Activated CD4-positive, alpha-beta T cell treated with anti-CD3 and anti-CD28 coated beads for 36 hours (primary cell): ENCODE data around the gene CISTR. TPM values are rescaled to one million over a fixed set of nuclear protein-coding genes. Genes with fewer than 3 reads are reported as not detected.
"Not testable (repeated sequence)": the region's sequence is repeated elsewhere in the genome, so short reads cannot be mapped to it uniquely, and the experiment has no call there.

Source experiments
- ATAC-seq: fragments of 200-7000 bp; cut with Tn5 transposase; one replicate; pipeline ENCODE4 v1.10.0; 2021; ENCODE audit warnings: mild to moderate bottlenecking, moderate library complexity
- CTCF ChIA-PET: fragments of 350-600 bp; sonication (Branson Sonifier 250); formaldehyde crosslinking; loops from one replicate; lab custom pipeline; 2021; ENCODE audit warnings: antibody characterized with exemption; lab: Charles Lee
- POLR2A ChIA-PET: fragments of 350-600 bp; sonication (Branson Sonifier 250); formaldehyde crosslinking; loops from one replicate; lab custom pipeline; 2021; ENCODE audit warnings: antibody characterized with exemption, inconsistent platforms; lab: Charles Lee
- DNase-seq: peaks from one replicate; pipeline ENCODE4 v3.0.0-alpha.2; 2020
- H3K27ac Mint-ChIP-seq: one replicate; pipeline ENCODE4 v1.8.0; 2021; ENCODE audit warnings: mixed read lengths
- H3K27me3 Mint-ChIP-seq: one replicate; pipeline ENCODE4 v1.8.0; 2021; ENCODE audit warnings: mixed read lengths
- H3K36me3 Mint-ChIP-seq: one replicate; pipeline ENCODE4 v1.8.0; 2021; ENCODE audit warnings: low read depth, mixed read lengths
- H3K4me1 Mint-ChIP-seq: one replicate; pipeline ENCODE4 v1.8.0; 2021; ENCODE audit warnings: mixed read lengths
- H3K4me3 Mint-ChIP-seq: one replicate; pipeline ENCODE4 v1.8.0; 2021; ENCODE audit warnings: mild to moderate bottlenecking, moderate library complexity, mixed read lengths
- H3K9me3 Mint-ChIP-seq: one replicate; pipeline ENCODE4 v1.8.0; 2021; ENCODE audit warnings: low read depth, mixed read lengths
- intact Hi-C, 2 experiments: fragments of 100-400 bp; cut with DNase I in 1 of 2; cut with micrococcal nuclease in 1 of 2; formaldehyde crosslinking; loops; one replicate each; pipeline versions ENCODE4 v1.14.2 to v1.15.1; 2022 to 2024; cut with DNase I, micrococcal nuclease
- total RNA-seq, 2 experiments: library from RNA; stranded (reverse); gene quantifications; one replicate each; pipeline ENCODE4 v1.2.3, GENCODE V29; 2021

The CISTR gene
- total RNA-seq, 2 experiments from 2014 or later, result not detected

- POLR2A ChIA-PET, result no interaction called here
- Mint-ChIP-seq H3K27me3 (no peaks in the 10 kb centered on the region), H3K36me3 (peaks cover 4% of the 10 kb centered on the region), H3K9me3 (no peaks in the 10 kb centered on the region), H3K4me3 (no peak overlapping the region), H3K27ac (no peak overlapping the region), H3K4me1 (peaks cover 3% of the 10 kb centered on the region)
- no peak for ATAC-seq
- CTCF ChIA-PET, result interaction anchor here (1.1 to 1.7 kb wide), 4 partner anchors 8 to 27 kb away, joined by 3 to 6 read pairs (median 4); partner anchors contain the start of gene CALCOCO1
- DNase-seq, result no peak
- intact Hi-C loops, result no loop called here
Observed at GRCh38 chr12:53719649-53720048, 32.1 kb downstream of the CISTR start.

DNA sequence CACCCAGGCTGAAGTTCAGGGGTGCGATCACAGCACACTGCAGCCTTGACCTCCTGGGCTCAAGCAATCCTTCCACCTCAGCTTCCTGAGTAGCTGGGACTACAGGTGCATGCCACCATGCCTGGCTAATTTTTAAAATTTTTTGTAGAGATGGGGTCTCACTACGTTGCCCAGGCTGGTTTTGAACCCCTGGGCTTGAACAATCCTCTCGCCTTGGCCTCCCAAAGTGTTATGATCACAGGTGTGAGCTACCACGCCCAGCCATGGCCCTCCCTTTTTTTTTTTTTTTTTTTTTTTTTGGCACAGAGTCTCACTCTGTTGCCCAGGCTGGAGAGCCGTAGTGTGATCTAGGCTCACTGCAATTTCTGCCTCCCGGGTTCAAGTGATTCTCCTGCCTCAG is 33.2 kb downstream of the CISTR start:
- POLR2A ChIA-PET, DNase-seq, H3K27me3 Mint-ChIP-seq, H3K27ac Mint-ChIP-seq, H3K36me3 Mint-ChIP-seq, ATAC-seq, H3K4me3 Mint-ChIP-seq, H3K4me1 Mint-ChIP-seq, H3K9me3 Mint-ChIP-seq, intact Hi-C loops: not testable (repeated sequence)
- CTCF ChIA-PET, result interaction anchor here (1.7 kb wide), 2 partner anchors 16 to 27 kb away, joined by 5 to 6 read pairs; no protein-coding TSS in a partner anchor

GRCh38 chr12:53717319-53717718 is 34.5 kb downstream of the CISTR start:
- H3K27ac Mint-ChIP-seq, result no peak overlapping the region
- no peak overlapping the region for H3K4me3 Mint-ChIP-seq
- H3K4me1 Mint-ChIP-seq, result no peaks in the 10 kb centered on the region
- H3K27me3 Mint-ChIP-seq, result no peaks in the 10 kb centered on the region
- DNase-seq (no peak), ATAC-seq (no peak)
- H3K9me3 Mint-ChIP-seq, result no peaks in the 10 kb centered on the region
- H3K36me3 Mint-ChIP-seq, result peaks cover 4% of the 10 kb centered on the region
- ChIA-PET POLR2A (interaction anchor here (0.6 kb wide), 1 partner anchor 44 kb away, joined by 4 read pairs; no protein-coding TSS in a partner anchor), CTCF (interaction anchor here (0.6 to 2.7 kb wide), 5 partner anchors 15 to 79 kb away, joined by 3 to 12 read pairs (median 7); no protein-coding TSS in a partner anchor)
- intact Hi-C loops, result no loop called here

GRCh38 chr12:53714004-53714403 is 37.8 kb downstream of the CISTR start:
- Mint-ChIP-seq H3K9me3 (no peaks in the 10 kb centered on the region), H3K4me1 (no peaks in the 10 kb centered on the region), H3K4me3 (no peak overlapping the region), H3K27ac (no peak overlapping the region), H3K36me3 (peaks cover 2% of the 10 kb centered on the region), H3K27me3 (no peaks in the 10 kb centered on the region)
- intact Hi-C loops, result no loop called here
- ATAC-seq, result no peak
- DNase-seq, result no peak
- POLR2A ChIA-PET, result no interaction called here
- CTCF ChIA-PET, result interaction anchor here (0.9 to 1.8 kb wide), 4 partner anchors 12 to 43 kb away, joined by 4 to 14 read pairs (median 6); no protein-coding TSS in a partner anchor

DNA sequence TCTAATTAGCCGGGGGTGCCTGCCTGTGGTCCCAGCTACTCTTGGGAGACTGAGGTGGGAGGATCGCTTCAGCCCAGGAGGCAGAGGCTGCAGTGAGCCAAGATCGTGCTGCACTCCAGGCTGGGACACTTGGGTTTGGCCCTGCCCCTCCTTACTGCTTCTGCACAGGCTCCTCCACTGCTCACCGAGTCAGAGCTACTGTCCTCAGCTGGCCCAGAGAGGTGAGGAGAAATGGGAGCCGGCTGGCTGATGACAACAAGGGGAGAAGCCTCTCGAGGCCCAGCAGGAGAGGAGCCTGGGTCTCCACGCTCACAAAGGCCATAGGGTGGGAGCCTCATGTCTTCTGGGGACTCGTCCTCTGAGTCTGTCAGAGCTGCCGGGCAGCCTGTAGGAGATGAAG is 38.3 kb downstream of the CISTR start:
- Mint-ChIP-seq H3K36me3 (peaks cover 2% of the 10 kb centered on the region), H3K9me3 (no peaks in the 10 kb centered on the region), H3K27me3 (no peaks in the 10 kb centered on the region), H3K27ac (no peak overlapping the region), H3K4me1 (no peaks in the 10 kb centered on the region), H3K4me3 (no peak overlapping the region)
- CTCF ChIA-PET, result interaction anchor here (0.6 to 1.8 kb wide), 4 partner anchors 11 to 197 kb away, joined by 3 to 14 read pairs (median 5); no protein-coding TSS in a partner anchor
- POLR2A ChIA-PET, result no interaction called here
- intact Hi-C loops, result no loop called here
- no peak for ATAC-seq
- no peak for DNase-seq

DNA sequence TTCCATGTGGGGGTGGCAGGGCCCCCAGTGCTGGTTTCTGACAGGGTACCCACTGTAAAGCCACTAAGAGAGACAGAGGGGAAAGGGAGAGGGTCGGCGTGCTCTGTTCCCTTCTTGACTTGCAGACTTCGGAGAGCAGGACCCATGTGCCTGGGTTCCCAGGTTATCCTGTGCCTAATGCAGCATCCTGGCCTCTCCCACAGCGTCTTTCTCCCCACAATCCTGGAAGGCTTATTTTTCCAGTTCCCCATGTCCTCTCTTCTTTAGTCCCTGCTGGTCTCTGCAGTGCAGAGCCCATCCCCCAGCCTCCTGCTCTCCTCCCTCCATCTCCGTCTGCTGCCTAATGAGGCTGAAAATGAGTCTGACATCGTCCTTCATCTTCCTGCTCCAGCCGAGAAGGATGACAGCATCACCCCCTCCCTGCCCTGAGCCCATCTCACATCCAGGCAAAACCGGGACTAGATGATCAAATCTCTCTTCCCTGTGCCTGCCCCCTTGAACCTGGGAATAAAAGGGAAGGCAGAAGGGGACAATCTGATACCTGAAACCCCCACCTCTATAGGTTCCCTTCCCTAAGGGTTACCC is 39.6 kb downstream of the CISTR start:
- ATAC-seq, result no peak
- ChIA-PET CTCF (no interaction called here), POLR2A (no interaction called here)
- H3K4me3 Mint-ChIP-seq, result no peak overlapping the region
- H3K27me3 Mint-ChIP-seq, result peaks cover 6% of the 10 kb centered on the region
- no peaks in the 10 kb centered on the region for H3K4me1 Mint-ChIP-seq
- intact Hi-C loops, result no loop called here
- no peak overlapping the region for H3K27ac Mint-ChIP-seq
- DNase-seq, result no peak
- H3K9me3 Mint-ChIP-seq, result no peaks in the 10 kb centered on the region
- no peaks in the 10 kb centered on the region for H3K36me3 Mint-ChIP-seq

DNA sequence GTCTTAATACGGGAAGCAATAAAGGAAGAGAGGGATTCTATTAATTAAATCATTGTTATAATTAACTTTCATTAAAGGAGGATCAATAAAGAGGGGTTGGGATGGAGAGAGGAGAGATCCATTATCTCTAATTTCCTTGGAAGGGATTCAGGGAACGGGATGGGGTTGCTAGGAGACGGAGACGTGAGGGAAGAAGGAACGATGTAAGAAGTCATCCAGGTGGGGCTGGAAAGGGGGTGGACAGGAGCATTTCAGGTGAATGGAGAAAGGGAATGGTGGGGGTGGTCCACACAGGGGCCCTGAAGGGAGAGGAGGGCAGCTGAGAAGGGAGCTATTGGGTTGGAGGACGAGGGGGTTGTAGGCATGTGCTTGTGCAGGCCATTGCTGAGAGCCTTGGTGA is 41.7 kb downstream of the CISTR start:
- Mint-ChIP-seq H3K4me3 (no peak overlapping the region), H3K9me3 (no peaks in the 10 kb centered on the region), H3K36me3 (no peaks in the 10 kb centered on the region), H3K27ac (no peak overlapping the region), H3K4me1 (no peaks in the 10 kb centered on the region), H3K27me3 (peaks cover 14% of the 10 kb centered on the region)
- ChIA-PET POLR2A (no interaction called here), CTCF (interaction anchor here (0.7 to 4.6 kb wide), 3 partner anchors 33 to 162 kb away, joined by 3 to 27 read pairs (median 10); no protein-coding TSS in a partner anchor)
- DNase-seq (no peak), ATAC-seq (no peak)
- intact Hi-C loops, result no loop called here

DNA sequence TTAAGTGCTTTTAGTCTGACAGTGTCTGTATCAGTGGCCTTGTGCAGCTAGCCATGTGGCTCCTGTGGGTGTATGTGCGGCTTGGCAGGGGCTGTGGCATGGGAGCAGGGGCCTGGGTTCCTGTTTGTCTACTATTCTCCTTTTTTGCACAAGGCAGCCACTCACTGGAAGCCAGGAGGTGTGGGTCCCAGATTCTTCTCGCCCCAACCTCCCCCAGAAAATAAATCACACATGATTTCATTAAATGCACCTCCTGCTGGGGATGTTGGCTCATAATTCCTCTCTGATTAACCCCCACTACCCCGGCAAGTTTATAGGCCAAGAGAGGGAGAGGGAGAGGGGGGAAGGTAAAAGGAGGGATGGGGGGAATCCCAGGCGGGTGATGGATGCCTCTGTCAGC is 42.1 kb downstream of the CISTR start:
- H3K4me3 Mint-ChIP-seq, result no peak overlapping the region
- H3K36me3 Mint-ChIP-seq, result no peaks in the 10 kb centered on the region

DNA sequence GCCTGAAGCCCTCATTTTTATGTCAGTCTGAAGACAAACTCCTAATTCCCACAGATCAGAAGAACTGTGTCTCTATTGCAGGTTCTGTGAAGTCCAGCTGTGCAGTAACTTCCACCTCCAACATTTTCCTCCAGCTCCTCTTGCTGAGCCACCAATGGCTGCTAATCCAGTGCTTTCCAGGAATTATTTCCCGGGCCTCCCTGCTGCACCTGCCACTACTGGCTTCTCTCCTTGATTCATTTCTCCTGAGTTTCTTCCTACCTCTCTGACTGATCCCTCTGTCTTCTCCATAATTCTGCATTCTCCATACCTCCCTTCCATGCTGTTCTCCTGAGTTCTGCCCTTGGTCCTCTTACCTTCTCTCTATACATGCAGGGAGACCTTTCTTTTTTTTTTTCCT is 45.7 kb downstream of the CISTR start:
- Mint-ChIP-seq H3K27me3 (peaks cover 33% of the 10 kb centered on the region), H3K36me3 (no peaks in the 10 kb centered on the region), H3K9me3 (no peaks in the 10 kb centered on the region), H3K27ac (no peak overlapping the region), H3K4me1 (no peaks in the 10 kb centered on the region), H3K4me3 (no peak overlapping the region)
- intact Hi-C loops, result no loop called here
- ATAC-seq (no peak), DNase-seq (no peak)
- ChIA-PET CTCF (interaction anchor here (5.0 kb wide), 1 partner anchor 39 kb away, joined by 144 read pairs; no protein-coding TSS in a partner anchor), POLR2A (no interaction called here)

More for the DNA sequence above, 42.1 kb downstream of the CISTR start:
- no peaks in the 10 kb centered on the region for H3K4me1 Mint-ChIP-seq
- DNase-seq (no peak), ATAC-seq (no peak)
- POLR2A ChIA-PET, result no interaction called here
- CTCF ChIA-PET, result interaction anchor here (0.7 to 4.6 kb wide), 3 partner anchors 34 to 162 kb away, joined by 3 to 27 read pairs (median 10); no protein-coding TSS in a partner anchor
- no peak overlapping the region for H3K27ac Mint-ChIP-seq
- intact Hi-C loops, result no loop called here
- H3K9me3 Mint-ChIP-seq, result no peaks in the 10 kb centered on the region
- H3K27me3 Mint-ChIP-seq, result peaks cover 14% of the 10 kb centered on the region

DNA sequence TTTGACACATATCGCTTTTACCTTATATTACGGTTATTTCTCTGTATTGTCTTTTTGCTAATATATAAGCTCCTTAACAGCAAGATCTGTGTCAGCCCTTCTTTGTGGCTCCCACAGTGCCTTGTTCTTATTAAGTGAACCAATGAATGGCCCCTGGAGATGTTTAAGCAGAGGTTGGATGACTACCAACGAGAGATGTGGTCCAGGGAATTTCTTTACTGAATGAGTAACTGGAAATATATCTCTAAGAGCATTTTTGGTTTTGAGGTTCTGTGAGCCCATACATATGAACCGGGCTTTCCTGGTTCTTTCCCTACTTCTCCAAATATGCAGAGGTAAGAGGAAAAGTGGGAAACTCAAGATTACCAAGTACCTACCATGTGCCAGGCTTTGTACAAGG is 48.0 kb downstream of the CISTR start:
- no peak overlapping the region for H3K4me3 Mint-ChIP-seq
- H3K27ac Mint-ChIP-seq, result no peak overlapping the region
- ATAC-seq, result no peak
- H3K36me3 Mint-ChIP-seq, result no peaks in the 10 kb centered on the region
- no peaks in the 10 kb centered on the region for H3K4me1 Mint-ChIP-seq
- DNase-seq, result no peak
- peaks cover 50% of the 10 kb centered on the region for H3K27me3 Mint-ChIP-seq
- POLR2A ChIA-PET, result interaction anchor here (0.6 kb wide), 1 partner anchor 1742 kb away, joined by 3 read pairs; no protein-coding TSS in a partner anchor
- H3K9me3 Mint-ChIP-seq, result no peaks in the 10 kb centered on the region
- CTCF ChIA-PET, result interaction anchor here (0.6 to 5.0 kb wide), 4 partner anchors 25 to 160 kb away, joined by 3 to 144 read pairs (median 3); no protein-coding TSS in a partner anchor
- intact Hi-C loops, result no loop called here

DNA sequence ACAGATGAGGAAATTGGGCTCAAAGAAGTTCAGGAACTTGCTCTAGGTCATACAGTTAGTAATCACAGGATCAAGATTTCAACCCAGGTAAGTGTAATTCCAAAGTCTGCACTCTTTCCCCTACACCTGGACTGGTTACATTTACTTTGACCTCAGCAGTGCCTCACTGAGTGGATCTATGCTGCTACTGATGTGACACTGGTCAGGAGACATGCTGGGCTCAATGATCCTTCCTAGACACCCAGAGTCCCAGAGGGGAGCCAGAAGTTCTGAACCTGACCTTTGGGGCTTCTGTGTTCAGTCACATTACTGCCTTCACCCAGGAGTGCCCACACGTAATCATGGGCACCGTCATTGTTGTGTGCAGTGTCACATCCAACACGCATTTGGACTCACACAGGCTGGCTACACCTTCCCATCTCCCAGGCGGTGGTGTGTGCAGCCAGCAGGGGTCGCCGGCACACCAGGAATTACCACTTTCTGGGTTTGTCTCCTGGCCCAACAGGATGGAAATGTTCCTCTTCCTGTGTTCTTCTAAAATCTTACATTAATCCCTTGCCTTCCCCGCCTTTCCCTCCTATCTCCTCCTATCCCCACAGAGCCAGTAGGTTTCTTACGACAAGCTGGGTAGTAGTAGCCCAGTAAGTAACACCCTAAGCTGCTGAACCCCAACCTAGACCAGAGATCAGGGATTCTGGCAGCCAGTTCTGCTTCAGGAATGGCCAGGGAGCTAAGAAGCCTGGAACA is 50.1 kb downstream of the CISTR start:
- peaks cover 4% of the 10 kb centered on the region for H3K4me1 Mint-ChIP-seq
- H3K27me3 Mint-ChIP-seq, result peaks cover 60% of the 10 kb centered on the region
- H3K36me3 Mint-ChIP-seq, result no peaks in the 10 kb centered on the region
- DNase-seq (peak; percentile 88), ATAC-seq (peak; percentile 96)
- no peak overlapping the region for H3K27ac Mint-ChIP-seq
- POLR2A ChIA-PET, result no interaction called here
- H3K4me3 Mint-ChIP-seq, result no peak overlapping the region
- CTCF ChIA-PET, result interaction anchor here (0.6 to 5.0 kb wide), 28 partner anchors 9 to 696 kb away, joined by 3 to 144 read pairs (median 5); partner anchors contain the start of gene CISTR
- intact Hi-C loops, result loop anchor here (1.0 kb wide), 2 partner anchors 42 to 45 kb away; no protein-coding TSS in a partner anchor
- H3K9me3 Mint-ChIP-seq, result no peaks in the 10 kb centered on the region
